M059J (cell line): Measurements from ENCODE around the gene RASD1. TPM values are rescaled to one million over a fixed set of nuclear protein-coding genes. Genes with fewer than 3 reads are reported as not detected.
A peak's percentile ranks its signal among the peaks of the same experiment; 100 is the strongest.

ENCODE experiments used
- DNase-seq: peaks from one replicate; pipeline ENCODE4 v3.0.0-alpha.2; 2012; ENCODE audit warnings: low read depth
- total RNA-seq: library from RNA; depleted of rRNA; stranded (reverse); fragments of >200 nt; shearing (Covaris generic); gene quantifications from 2 replicates; pipeline ENCODE4 v1.2.3, GENCODE V29; 2014

Gene RASD1
- total RNA-seq, 1 experiment from 2014 or later: 2.1 TPM

DNA sequence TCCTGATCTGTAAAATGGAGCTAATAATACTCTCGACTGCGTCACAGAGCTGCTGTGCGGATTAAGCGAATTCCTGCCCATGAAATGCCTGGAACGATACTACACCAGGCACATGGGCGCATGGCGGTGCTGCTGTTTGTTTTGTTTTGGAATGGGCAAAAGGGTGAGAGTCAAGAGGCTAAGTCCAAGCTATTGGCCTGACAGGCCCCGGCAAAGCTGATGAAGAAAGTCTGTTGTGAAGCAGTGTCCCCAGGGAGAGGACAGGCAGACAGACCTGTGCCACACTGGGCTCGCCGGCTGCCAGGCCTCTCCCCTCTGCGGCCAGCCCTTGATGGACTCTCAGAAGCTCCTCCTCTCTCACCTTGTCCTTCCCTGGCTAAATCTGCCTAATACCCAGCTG lies 31.3 kb upstream of the RASD1 start:
- no peak for DNase-seq

DNA sequence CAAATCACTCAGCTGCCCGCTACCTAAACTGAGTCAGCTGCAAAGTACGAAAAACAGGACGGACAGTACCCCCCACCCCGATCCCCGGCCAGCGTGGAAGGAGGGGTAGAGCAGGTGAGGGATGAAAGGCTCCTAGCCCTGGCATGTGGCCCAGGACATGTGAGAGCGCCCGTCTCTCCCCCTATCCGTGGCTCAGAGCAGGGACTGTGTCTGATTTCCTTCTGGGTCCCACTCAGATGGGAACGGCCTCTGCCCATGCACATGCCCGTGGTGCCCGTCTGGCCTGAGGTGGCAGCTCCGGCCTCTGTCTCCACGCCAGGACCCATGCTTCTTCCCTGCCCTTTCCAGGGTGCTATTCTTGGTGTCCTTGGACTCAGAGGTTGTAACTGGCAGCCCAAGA lies 30.2 kb upstream of the RASD1 start:
- no peak for DNase-seq

DNA sequence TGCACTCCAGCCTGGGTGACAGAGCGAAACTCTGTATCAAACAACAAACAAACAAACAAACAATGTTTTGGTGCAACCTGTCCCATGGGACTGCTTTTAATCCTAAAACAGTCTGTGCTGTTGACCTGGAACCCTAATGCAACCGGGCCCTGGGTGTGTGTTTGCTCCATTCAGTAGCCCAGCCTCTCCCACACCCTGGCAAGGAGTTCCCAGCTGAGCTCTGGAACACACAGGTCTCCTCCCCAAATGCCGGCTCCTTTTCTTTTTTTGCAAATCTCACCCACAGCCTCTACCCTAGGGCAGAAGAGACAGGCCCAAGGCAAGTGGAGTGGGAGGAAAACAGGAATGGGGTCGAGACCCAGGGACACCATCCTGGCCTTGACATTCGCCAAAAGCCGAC lies 29.8 kb upstream of the RASD1 start:
- DNase-seq: no peak

- no peak for DNase-seq
Observed at GRCh38 chr17:17525311-17525710, 29.1 kb upstream of the RASD1 start.

DNA sequence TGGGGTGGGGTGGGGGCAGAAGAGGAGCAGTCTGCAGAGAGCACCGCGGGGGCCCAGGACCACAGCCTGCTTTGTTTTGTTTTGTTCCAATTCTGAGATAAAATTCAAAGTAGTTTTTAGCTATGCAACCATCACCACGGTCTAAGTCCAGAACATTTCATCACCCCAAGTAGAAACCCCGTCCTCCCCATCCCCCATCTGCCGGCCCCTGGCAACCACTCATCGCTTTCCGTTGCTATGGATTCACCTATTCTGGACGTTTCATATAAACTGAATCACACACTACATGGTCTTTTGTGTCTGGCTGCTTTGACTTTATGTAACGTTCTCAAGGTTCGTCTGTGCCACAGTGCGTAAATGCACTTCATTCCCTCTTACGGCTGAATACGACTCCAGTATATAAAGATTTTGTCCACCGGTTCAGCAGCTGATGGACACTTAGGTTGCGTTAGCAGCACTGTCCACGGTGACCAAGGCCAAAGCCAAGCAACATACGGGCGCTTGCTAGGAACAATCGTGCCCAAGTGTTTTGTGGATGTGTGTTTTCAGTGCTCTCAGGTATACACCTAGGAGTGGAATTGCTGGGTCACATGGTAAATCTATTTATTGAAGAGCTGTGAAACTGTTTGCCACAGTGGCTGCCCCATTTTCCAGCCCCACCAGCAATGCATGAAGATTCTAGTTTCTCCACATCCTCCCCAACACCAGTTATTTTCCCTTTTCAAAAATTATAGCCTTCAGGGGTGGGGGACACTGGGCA lies 27.7 kb upstream of the RASD1 start:
- no peak for DNase-seq

DNA sequence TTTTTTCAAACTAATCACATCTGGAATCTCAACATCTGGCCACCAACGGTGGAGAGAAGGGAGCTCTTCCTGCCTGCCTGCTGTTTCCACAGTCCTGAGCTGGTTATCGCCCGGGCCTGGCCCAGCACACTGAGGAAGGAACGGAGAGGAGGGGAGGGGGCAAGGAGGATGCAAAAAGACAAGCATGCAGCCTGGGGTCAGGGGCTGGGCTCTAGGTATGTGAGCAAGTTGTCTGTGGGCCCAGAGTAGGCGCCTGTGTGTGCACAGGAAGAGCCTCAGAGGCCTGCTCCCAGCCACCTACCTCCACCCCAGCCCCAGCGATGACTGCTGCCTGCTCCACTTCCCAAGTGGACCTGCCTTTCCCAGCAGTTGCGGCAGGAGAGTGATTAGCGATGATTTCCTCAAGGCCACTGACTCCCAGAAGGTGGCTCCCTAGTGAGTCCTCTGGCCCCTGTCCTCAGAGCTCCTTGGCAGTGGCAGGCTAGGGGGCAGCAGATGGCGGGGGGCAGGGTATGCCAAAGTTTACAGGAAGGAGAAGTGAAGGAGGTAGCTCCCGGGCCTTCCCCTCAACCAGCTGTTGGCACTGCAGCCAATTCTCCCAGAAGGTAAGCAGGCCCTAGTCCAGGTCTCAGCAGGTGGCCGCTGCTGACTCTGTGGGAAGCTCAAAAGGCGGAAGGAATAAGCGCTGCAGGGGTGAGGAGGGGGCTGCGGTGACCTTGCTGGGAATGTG lies 27.0 kb upstream of the RASD1 start:
- no peak for DNase-seq

GRCh38 chr17:17520599-17521232 lies 24.5 kb upstream of the RASD1 start:
- DNase-seq: no peak

- no peak for DNase-seq
Observed at GRCh38 chr17:17519886-17520285, 23.7 kb upstream of the RASD1 start.

GRCh38 chr17:17518951-17519350 lies 22.8 kb upstream of the RASD1 start:
- no peak for DNase-seq

DNA sequence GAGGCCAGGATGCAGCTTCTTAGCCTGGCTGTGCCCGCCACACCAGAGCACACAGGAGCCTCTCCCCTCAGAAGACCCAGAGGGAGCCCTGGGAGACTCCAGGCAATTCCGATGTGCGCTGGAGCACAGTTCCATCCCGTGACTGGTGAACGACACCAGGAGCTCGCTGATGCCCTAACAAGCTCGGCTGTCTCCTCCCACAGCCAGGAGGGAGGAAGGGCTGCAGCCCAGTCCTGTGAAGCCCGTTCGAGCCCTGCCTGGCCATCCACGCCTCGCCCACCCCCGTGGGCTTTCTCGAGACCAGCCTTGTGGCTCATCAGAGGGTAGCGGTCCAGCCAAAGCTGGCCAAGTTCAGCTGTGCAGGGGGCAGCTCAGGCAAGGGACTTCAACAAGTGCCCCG lies 21.8 kb upstream of the RASD1 start:
- no peak for DNase-seq

- DNase-seq: no peak
Observed at GRCh38 chr17:17516941-17517720, 20.9 kb upstream of the RASD1 start.

GRCh38 chr17:17515934-17516930 lies 20.0 kb upstream of the RASD1 start:
- DNase-seq: peak; percentile 90

GRCh38 chr17:17514993-17515933 lies 19.1 kb upstream of the RASD1 start:
- DNase-seq: peak; percentile 89

GRCh38 chr17:17514361-17514992 lies 18.3 kb upstream of the RASD1 start:
- DNase-seq: no peak

DNA sequence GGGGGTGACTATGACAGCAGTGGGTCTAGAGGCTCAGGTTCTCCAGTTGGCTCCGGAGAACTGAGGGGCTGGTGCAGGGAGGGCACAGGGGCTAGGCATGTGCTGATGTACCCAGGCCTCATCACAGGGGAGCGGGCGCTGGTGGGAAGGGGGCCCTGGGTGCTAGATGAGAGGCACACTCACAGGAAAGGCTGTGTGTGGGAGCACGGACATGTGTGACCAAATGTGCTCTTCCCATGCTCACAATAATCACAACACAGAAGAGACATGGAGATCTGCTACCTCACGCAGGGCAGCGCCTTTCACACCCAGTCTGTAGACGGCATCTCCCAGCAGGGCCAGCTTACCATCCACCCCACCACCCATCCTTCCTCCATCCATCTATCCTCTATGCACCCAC lies 17.4 kb upstream of the RASD1 start:
- no peak for DNase-seq

DNA sequence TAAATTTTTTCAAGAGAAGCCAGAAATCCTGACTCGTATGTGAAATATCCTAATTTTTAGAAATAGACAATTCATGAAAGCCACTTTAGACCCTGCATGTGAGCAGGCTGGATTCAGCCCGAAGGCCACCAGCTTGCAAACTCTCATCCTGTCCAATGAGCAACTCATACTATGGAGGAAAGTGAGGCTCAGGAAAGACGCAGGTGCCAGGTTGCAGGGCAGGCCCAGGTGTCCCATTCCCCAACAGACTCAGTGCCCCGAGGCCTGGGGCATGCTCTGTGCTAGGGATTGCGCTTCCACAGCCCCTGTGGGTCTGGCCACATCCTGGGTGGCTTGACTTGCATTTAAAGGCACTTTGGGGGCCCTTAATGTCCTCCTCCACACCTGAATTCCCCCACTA lies 16.7 kb upstream of the RASD1 start:
- DNase-seq: no peak

DNA sequence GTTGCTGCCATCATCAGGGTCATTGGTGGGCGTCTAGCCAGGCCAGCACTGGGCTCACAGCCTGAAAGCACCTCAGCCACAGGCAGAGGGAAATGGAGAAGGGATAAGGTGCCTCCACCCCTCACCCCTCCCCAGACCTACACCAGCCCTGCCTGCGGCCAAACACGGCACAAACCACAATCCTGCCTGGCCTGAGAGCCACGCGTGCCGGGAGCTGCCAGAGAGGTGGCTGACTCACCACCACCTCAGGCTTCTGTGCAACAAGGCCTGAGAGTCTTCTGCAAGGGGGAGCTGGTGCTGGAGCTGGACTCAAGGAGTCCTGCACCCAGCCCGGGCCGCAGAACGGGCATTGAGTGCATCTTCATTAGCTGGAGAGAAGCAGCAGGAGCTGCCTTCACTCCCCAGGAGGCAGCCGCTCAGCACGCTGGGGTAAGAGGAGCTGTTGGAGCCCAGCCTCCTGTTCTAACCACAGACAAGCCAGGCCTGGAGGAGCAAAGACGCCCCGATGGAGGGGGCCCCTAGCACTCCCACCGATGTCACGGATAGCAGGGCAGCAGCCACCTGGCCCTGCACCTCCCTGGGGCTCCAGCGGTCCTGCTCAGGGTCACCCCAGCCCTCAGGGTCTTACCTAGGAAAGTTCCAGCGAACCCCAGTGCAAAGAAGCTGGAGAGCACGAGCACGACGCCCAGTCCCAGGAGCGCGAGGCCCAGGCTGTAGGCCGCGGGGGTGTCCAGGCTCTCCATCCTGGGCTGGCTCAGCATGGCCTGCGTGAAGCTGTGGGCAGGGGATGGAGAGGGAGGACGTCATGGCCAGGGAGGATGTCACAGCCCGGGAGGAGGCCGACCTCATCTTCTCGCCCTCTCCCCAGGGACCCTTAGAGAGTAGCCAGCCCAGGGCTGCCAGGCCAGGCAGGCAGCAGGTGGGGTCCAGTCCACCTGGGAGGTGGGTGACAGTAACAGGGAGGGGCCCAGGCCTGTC lies 16.0 kb upstream of the RASD1 start:
- peak; percentile 99 for DNase-seq

GRCh38 chr17:17511293-17511741 lies 15.1 kb upstream of the RASD1 start:
- peak; percentile 23 for DNase-seq
